CD14-positive monocyte (primary cell): ENCODE measurements around the gene SGTB. TPM values are rescaled to one million over a fixed set of nuclear protein-coding genes. Genes with fewer than 3 reads are reported as not detected.

Experiments used
- DNase-seq, 3 donors: peaks; one replicate each; pipeline ENCODE4 v3.0.0-alpha.2; 2011 to 2022
- H2AFZ ChIP-seq: 2 replicates; pipeline ENCODE4 v1.6.0; 2012; ENCODE audit warnings: mild to moderate bottlenecking, low read depth, low read length, inconsistent platforms; ENCODE audit not compliant: insufficient read depth, poor library complexity, severe bottlenecking
- H3K27ac ChIP-seq, 2 donors: 1 replicate in 1 of 2; 2 replicates in 1 of 2; pipeline ENCODE4 v1.5.1; 2012 to 2013; ENCODE audit warnings: low read length in 2 of 2, control low read depth in 1 of 2, inconsistent platforms in 1 of 2, low read depth in 1 of 2, mild to moderate bottlenecking in 1 of 2
- H3K27me3 ChIP-seq, 2 donors: one replicate each; pipeline versions ENCODE4 v1.6.0 to v1.6.1; 2011 to 2013; ENCODE audit warnings: low read length in 2 of 2; ENCODE audit not compliant: control insufficient read depth in 2 of 2, insufficient read depth in 2 of 2
- H3K36me3 ChIP-seq, 2 donors: replicated peaks in 1 of 2; 1 replicate in 1 of 2; 2 replicates in 1 of 2; pipeline versions ENCODE4 v1.5.1 to v1.6.1; 2012 to 2013; ENCODE audit warnings: low read length in 2 of 2, control low read depth in 1 of 2, inconsistent platforms in 1 of 2, mild to moderate bottlenecking in 1 of 2; ENCODE audit not compliant: insufficient read depth in 2 of 2, control insufficient read depth in 1 of 2
- H3K4me1 ChIP-seq, 2 donors: 1 replicate in 1 of 2; 2 replicates in 1 of 2; pipeline versions ENCODE4 v1.5.1 to v1.6.1; 2012 to 2013; ENCODE audit warnings: low read length in 2 of 2, control low read depth in 1 of 2, inconsistent platforms in 1 of 2, mild to moderate bottlenecking in 1 of 2, moderate library complexity in 1 of 2; ENCODE audit not compliant: insufficient read depth in 2 of 2, control insufficient read depth in 1 of 2
- H3K4me2 ChIP-seq: replicated peaks from 2 replicates; pipeline ENCODE3; 2012; ENCODE audit warnings: low read length, moderate library complexity, mild to moderate bottlenecking; ENCODE audit not compliant: poor library complexity, severe bottlenecking; ENCODE audit errors: extremely low read depth
- H3K4me3 ChIP-seq, 3 experiments: fragments of 200-600 bp in 1 of 3; sonication (generic) in 1 of 3; replicated peaks in 1 of 3; 1 replicate in 2 of 3; 2 replicates in 1 of 3; pipeline ENCODE4 v1.5.1; 2011 to 2013; ENCODE audit warnings: low read length in 3 of 3, mild to moderate bottlenecking in 3 of 3, control low read depth in 2 of 3, low read depth in 2 of 3, inconsistent platforms in 1 of 3, moderate library complexity in 1 of 3
- H3K79me2 ChIP-seq: 2 replicates; pipeline ENCODE4 v1.6.0; 2012; ENCODE audit warnings: mild to moderate bottlenecking, control low read depth, inconsistent platforms, low read length, moderate library complexity; ENCODE audit not compliant: insufficient read depth
- H3K9ac ChIP-seq: 2 replicates; pipeline ENCODE4 v1.6.0; 2017; ENCODE audit warnings: low read length, mild to moderate bottlenecking; ENCODE audit not compliant: insufficient read depth, poor library complexity, severe bottlenecking
- H3K9me3 ChIP-seq, 2 donors: replicated peaks in 1 of 2; 1 replicate in 1 of 2; 2 replicates in 1 of 2; pipeline versions ENCODE4 v1.5.1 to v1.6.1; 2012 to 2013; ENCODE audit warnings: low read length in 2 of 2, control low read depth in 1 of 2; ENCODE audit not compliant: control insufficient read depth in 1 of 2, insufficient read depth in 1 of 2
- H4K20me1 ChIP-seq: 2 replicates; pipeline ENCODE4 v1.6.0; 2012; ENCODE audit warnings: mild to moderate bottlenecking, low read length, control low read depth, moderate library complexity; ENCODE audit not compliant: insufficient read depth
- H3K27ac Mint-ChIP-seq, 7 donors: one replicate each; pipeline ENCODE4 v1.8.0; 2020; ENCODE audit warnings: mild to moderate bottlenecking in 7 of 7, mixed read lengths in 7 of 7, moderate library complexity in 6 of 7, inconsistent platforms in 2 of 7
- H3K27me3 Mint-ChIP-seq, 3 donors: one replicate each; pipeline ENCODE4 v1.8.0; 2021 to 2022; ENCODE audit warnings: low read depth in 3 of 3, mild to moderate bottlenecking in 3 of 3, mixed read lengths in 3 of 3, moderate library complexity in 3 of 3, inconsistent platforms in 1 of 3
- H3K36me3 Mint-ChIP-seq, 2 donors: one replicate each; pipeline ENCODE4 v1.8.0; 2020; ENCODE audit warnings: mixed read lengths in 2 of 2, inconsistent platforms in 1 of 2, mild to moderate bottlenecking in 1 of 2
- H3K4me1 Mint-ChIP-seq: one replicate; pipeline ENCODE4 v1.8.0; 2020; ENCODE audit warnings: mild to moderate bottlenecking, mixed read lengths
- H3K4me3 Mint-ChIP-seq, 2 donors: one replicate each; pipeline ENCODE4 v1.8.0; 2020; ENCODE audit warnings: mild to moderate bottlenecking in 2 of 2, mixed read lengths in 2 of 2, moderate library complexity in 1 of 2
- H3K9me3 Mint-ChIP-seq, 7 donors: one replicate each; pipeline ENCODE4 v1.8.0; 2020 to 2022; ENCODE audit warnings: mixed read lengths in 7 of 7, mild to moderate bottlenecking in 6 of 7, moderate library complexity in 6 of 7, inconsistent platforms in 2 of 7
- WGBS: methylation state at CpG from one replicate; pipeline ENCODE4 v1.1.5; 2013; ENCODE audit warnings: missing lambda C conversion rate; ENCODE audit not compliant: insufficient coverage; 5-methylcytosine and 5-hydroxymethylcytosine counted together
- intact Hi-C, 2 donors: fragments of 100-400 bp; cut with micrococcal nuclease; formaldehyde crosslinking; loops; one replicate each; pipeline versions ENCODE4 v1.15.0 to v1.15.1; 2023
- polyA plus RNA-seq, 3 donors: library from polyadenylated mRNA; depleted of rRNA in 1 of 3; unstranded in 2 of 3; stranded (reverse) in 1 of 3; fragments of 300-500 nt in 2 of 3; fragments of >200 nt in 1 of 3; fragmentation: Illumina TruSeq in 2 of 3; gene quantifications; 1 replicate in 2 of 3; 2 replicates in 1 of 3; pipeline ENCODE4 v1.2.3, GENCODE V29; 2012 to 2021
- TF ChIP-seq, protein P1 (sequence below): fragments of 200-600 bp; IDR thresholded peaks from one replicate; pipeline ENCODE4 v1.8.0; 2022; ENCODE audit warnings: antibody characterized with exemption, mild to moderate bottlenecking

Gene SGTB
- polyA plus RNA-seq, 3 donors = 7.4 to 16.5 (median 7.6) TPM

DNA sequence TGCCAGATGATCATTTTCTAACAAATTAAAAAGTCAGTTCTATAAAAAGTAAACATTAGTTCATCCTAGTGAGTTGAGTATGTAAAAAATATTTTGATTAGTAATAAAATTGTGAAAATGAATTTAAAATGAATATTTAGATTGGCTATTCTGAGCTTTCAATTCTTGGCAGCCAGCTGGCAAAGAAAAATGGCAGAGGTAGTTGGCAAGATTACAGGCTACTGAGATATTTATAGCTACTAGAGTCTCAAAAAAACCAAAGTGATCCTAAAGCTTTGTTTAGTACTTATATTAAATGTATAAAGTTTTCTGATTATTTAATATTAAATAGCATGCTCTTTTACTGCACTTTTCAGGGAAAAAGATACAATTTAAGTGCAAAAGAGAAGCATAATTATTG, 25.0 kb downstream of the SGTB start:
- Mint-ChIP-seq H3K36me3 (peaks cover 31 to 47% of the 10 kb centered on the region in 2 donors), H3K9me3 (peaks cover 0 to 3% (median 0%) of the 10 kb centered on the region in 7 donors), H3K4me1 (no peaks in the 10 kb centered on the region), H3K4me3 (no peak overlapping the region), H3K27ac (no peak overlapping the region), H3K27me3 (no peaks in the 10 kb centered on the region)
- no peaks in the 10 kb centered on the region for H3K79me2 ChIP-seq
- no peak overlapping the region for H2AFZ ChIP-seq
- no peaks in the 10 kb centered on the region for H3K4me1 ChIP-seq
- H3K9ac ChIP-seq = no peak overlapping the region
- no peak for DNase-seq
- no peaks in the 10 kb centered on the region for H3K27me3 ChIP-seq
- peaks cover 7% of the 10 kb centered on the region for H4K20me1 ChIP-seq
- H3K4me3 ChIP-seq = no peak overlapping the region
- intact Hi-C loops = no loop called here
- H3K36me3 ChIP-seq = peaks cover 49 to 76% of the 10 kb centered on the region in 2 donors
- H3K4me2 ChIP-seq = no peak overlapping the region
- TF ChIP-seq, protein P1, sequence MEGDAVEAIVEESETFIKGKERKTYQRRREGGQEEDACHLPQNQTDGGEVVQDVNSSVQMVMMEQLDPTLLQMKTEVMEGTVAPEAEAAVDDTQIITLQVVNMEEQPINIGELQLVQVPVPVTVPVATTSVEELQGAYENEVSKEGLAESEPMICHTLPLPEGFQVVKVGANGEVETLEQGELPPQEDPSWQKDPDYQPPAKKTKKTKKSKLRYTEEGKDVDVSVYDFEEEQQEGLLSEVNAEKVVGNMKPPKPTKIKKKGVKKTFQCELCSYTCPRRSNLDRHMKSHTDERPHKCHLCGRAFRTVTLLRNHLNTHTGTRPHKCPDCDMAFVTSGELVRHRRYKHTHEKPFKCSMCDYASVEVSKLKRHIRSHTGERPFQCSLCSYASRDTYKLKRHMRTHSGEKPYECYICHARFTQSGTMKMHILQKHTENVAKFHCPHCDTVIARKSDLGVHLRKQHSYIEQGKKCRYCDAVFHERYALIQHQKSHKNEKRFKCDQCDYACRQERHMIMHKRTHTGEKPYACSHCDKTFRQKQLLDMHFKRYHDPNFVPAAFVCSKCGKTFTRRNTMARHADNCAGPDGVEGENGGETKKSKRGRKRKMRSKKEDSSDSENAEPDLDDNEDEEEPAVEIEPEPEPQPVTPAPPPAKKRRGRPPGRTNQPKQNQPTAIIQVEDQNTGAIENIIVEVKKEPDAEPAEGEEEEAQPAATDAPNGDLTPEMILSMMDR = no peak
- H3K9me3 ChIP-seq = no peaks in the 10 kb centered on the region
- no peak overlapping the region for H3K27ac ChIP-seq

DNA sequence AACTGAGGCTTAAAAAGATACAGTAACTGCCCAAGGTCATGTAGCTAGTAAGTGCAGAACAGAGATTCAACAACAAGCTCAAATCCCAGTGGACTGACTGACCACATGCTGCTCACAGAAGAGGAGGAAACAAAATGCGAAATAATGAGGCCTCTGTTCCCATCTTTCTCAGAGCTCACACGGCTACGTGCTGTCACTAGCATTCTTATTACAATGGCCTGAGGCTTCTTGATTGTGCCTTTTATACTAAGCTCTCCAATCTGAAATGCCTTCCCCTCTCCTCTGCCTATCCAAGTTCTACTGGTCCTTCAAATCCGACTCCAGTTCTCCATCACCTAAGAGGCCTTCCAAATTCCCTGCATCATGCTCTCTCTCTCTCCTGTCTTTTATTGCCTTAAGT, 26.0 kb downstream of the SGTB start:
- H3K4me1 Mint-ChIP-seq = no peaks in the 10 kb centered on the region
- Histone ChIP-seq H3K79me2 (no peaks in the 10 kb centered on the region), H3K9me3 (no peaks in the 10 kb centered on the region), H3K4me1 (no peaks in the 10 kb centered on the region), H4K20me1 (peaks cover 7% of the 10 kb centered on the region), H3K4me3 (no peak overlapping the region), H3K9ac (no peak overlapping the region), H3K27ac (no peak overlapping the region), H3K36me3 (peaks cover 48 to 81% of the 10 kb centered on the region in 2 donors), H3K27me3 (no peaks in the 10 kb centered on the region), H3K4me2 (no peak overlapping the region), H2AFZ (no peak overlapping the region)
- TF ChIP-seq, protein P1 = no peak
- H3K4me3 Mint-ChIP-seq = no peak overlapping the region
- 100% methylated on average over 3 of the region's 4 CpGs for WGBS
- no peaks in the 10 kb centered on the region for H3K27me3 Mint-ChIP-seq
- DNase-seq = no peak
- H3K27ac Mint-ChIP-seq = no peak overlapping the region
- peaks cover 32 to 50% of the 10 kb centered on the region in 2 donors for H3K36me3 Mint-ChIP-seq
- intact Hi-C loops = no loop called here
- H3K9me3 Mint-ChIP-seq = peaks cover 0 to 3% (median 0%) of the 10 kb centered on the region in 7 donors
